Type B pancreatic cell (in vitro differentiated cells): ENCODE measurements around the gene SEC16A. TPM values are rescaled to one million over a fixed set of nuclear protein-coding genes. Genes with fewer than 3 reads are reported as not detected.
"Not testable (repeated sequence)": the region's sequence is repeated elsewhere in the genome, so short reads cannot be mapped to it uniquely, and the experiment has no call there.

Experiments
- DNase-seq: peaks from one replicate; pipeline ENCODE4 v3.0.0; 2021; ENCODE audit warnings: mixed read lengths; ENCODE audit not compliant: unreplicated experiment; ENCODE audit errors: extremely low spot score
- H3K27ac Mint-ChIP-seq: 2 replicates; pipeline ENCODE4 v1.8.0; 2021; ENCODE audit warnings: mild to moderate bottlenecking, mixed read lengths
- H3K27me3 Mint-ChIP-seq: 2 replicates; pipeline ENCODE4 v1.8.0; 2021; ENCODE audit warnings: mixed read lengths
- H3K36me3 Mint-ChIP-seq: 2 replicates; pipeline ENCODE4 v1.8.0; 2021; ENCODE audit warnings: mixed read lengths
- H3K4me1 Mint-ChIP-seq: one replicate; pipeline ENCODE4 v1.8.0; 2021; ENCODE audit warnings: mixed read lengths; ENCODE audit not compliant: unreplicated experiment
- H3K4me3 Mint-ChIP-seq: 2 replicates; pipeline ENCODE4 v1.8.0; 2021; ENCODE audit warnings: mild to moderate bottlenecking, mixed read lengths
- H3K9me3 Mint-ChIP-seq: 2 replicates; pipeline ENCODE4 v1.8.0; 2021; ENCODE audit warnings: mixed read lengths
- CTCF ChIP-seq: fragments of 200-600 bp; sonication (generic); conservative IDR thresholded peaks from 2 replicates; pipeline ENCODE4 v1.5.0; 2021; ENCODE audit warnings: antibody characterized with exemption, mild to moderate bottlenecking
- total RNA-seq: library from RNA; stranded (reverse); gene quantifications from 2 replicates; pipeline ENCODE4 v1.2.1, GENCODE V29; 2021; ENCODE audit warnings: low replicate concordance

Gene SEC16A
- total RNA-seq, 1 donor from 2014 or later: 74.6 TPM

DNA sequence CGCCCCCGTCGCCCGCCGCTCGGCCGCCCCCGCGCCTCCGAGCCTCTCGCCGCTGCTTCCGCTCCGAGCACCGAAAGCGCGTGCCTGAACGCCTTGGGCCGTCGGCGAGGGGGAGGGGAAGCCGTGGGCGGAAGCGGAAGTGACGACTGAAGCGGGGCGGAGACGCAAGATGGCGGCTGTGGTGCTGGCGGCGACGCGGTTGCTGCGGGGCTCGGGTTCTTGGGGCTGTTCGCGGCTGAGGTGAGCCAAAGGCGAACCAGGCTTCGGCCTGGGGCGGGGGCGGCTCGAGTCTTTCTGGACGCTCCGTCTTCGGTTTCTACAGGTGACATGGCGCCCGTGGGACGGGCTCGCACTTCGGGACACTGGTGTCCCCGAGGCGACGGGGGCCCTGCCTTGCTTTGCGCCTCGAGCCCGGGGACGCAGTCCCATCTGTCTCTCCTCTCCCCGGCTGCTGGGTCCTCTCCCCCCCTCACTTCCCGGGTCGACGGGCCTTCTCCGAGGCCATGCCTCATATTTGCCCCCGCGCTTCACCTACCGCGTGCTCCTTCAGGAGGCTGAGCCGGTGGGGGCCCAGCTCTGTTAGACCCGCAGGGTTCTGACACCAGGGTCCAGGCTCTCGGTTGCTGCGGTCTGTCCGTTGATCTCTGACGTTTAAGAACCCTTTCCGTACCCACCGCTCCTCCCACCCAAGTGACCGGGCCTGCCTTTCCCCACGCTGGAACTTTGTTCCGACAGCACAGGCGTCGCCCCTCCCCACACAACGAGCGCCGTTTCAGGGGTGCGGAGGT lies 72.1 kb downstream of the SEC16A start, which contains the start of the genes ENTR1 and PMPCA:
TSS of gene ENTR1 (minus strand) at position 115 of the 788 bp plus-strand sequence. CDS start 217 bp downstream, outside the sequence.
TSS of gene PMPCA (plus strand) at position 159 of the 788 bp plus-strand sequence. CDS start at position 170, 11 bp downstream.
- peak within 1 kb of the TSS; percentile 94 for H3K4me3 Mint-ChIP-seq
- TF ChIP-seq CTCF: no peak
- peak; percentile 93 for DNase-seq
- peaks cover 19% of the 10 kb centered on the region for H3K4me1 Mint-ChIP-seq
- peak within 1 kb of the TSS; percentile 92 for H3K27ac Mint-ChIP-seq
- no peaks in the 10 kb centered on the region for H3K27me3 Mint-ChIP-seq
- peaks cover 3% of the 10 kb centered on the region for H3K36me3 Mint-ChIP-seq
- no peaks in the 10 kb centered on the region for H3K9me3 Mint-ChIP-seq

GRCh38 chr9:136409557-136410455 lies 73.0 kb downstream of the SEC16A start:
- DNase-seq: no peak
- H3K27ac Mint-ChIP-seq: peak overlapping the region; percentile 86
- H3K4me1 Mint-ChIP-seq: peaks cover 19% of the 10 kb centered on the region
- H3K4me3 Mint-ChIP-seq: peak overlapping the region; percentile 94
- no peaks in the 10 kb centered on the region for H3K27me3 Mint-ChIP-seq
- no peak for TF ChIP-seq CTCF
- H3K36me3 Mint-ChIP-seq: peaks cover 3% of the 10 kb centered on the region
- H3K9me3 Mint-ChIP-seq: no peaks in the 10 kb centered on the region

DNA sequence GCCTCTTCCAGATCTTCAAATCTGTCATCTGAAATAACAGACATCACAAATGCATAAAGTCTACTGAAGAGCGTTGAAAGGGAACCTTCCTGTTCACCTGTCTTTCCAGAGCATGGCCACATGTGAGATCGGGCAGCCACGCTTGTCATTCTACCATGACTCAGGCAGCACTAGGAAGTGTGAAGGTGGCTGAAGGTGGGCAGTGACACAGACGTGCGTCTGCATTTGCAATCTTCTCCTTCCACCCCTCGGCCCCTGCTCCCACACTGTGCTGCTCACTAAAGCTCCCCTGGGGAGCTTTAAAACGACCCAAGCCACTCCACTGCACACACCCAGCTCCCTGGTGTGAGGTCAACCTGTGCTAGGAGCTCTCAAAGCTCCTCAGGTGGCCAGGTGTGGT lies 74.9 kb downstream of the SEC16A start:
- no peak for DNase-seq
- Mint-ChIP-seq H3K27ac (no peak overlapping the region), H3K4me1 (peaks cover 19% of the 10 kb centered on the region), H3K27me3 (no peaks in the 10 kb centered on the region), H3K36me3 (no peaks in the 10 kb centered on the region), H3K9me3 (no peaks in the 10 kb centered on the region), H3K4me3 (peak overlapping the region; percentile 71)
- no peak for TF ChIP-seq CTCF

GRCh38 chr9:136407061-136407460 lies 75.8 kb downstream of the SEC16A start:
- not testable (repeated sequence) for H3K36me3 Mint-ChIP-seq, H3K27ac Mint-ChIP-seq, H3K4me3 Mint-ChIP-seq, H3K27me3 Mint-ChIP-seq, DNase-seq, H3K9me3 Mint-ChIP-seq
- H3K4me1 Mint-ChIP-seq: peaks cover 18% of the 10 kb centered on the region

GRCh38 chr9:136405904-136406303 lies 76.9 kb downstream of the SEC16A start:
- not testable (repeated sequence) for H3K4me1 Mint-ChIP-seq, H3K27me3 Mint-ChIP-seq, DNase-seq, H3K27ac Mint-ChIP-seq, H3K36me3 Mint-ChIP-seq, H3K4me3 Mint-ChIP-seq, H3K9me3 Mint-ChIP-seq

GRCh38 chr9:136405481-136405880 lies 77.4 kb downstream of the SEC16A start:
- no peak for TF ChIP-seq CTCF
- H3K4me3 Mint-ChIP-seq: no peak overlapping the region

More at GRCh38 chr9:136405481-136405880, 77.4 kb downstream of the SEC16A start:
- no peaks in the 10 kb centered on the region for H3K27me3 Mint-ChIP-seq
- peaks cover 10% of the 10 kb centered on the region for H3K4me1 Mint-ChIP-seq
- no peaks in the 10 kb centered on the region for H3K9me3 Mint-ChIP-seq
- no peak overlapping the region for H3K27ac Mint-ChIP-seq
- no peak for DNase-seq
- H3K36me3 Mint-ChIP-seq: no peaks in the 10 kb centered on the region
